Measurements from ENCODE around the gene NMBR.

NMBR gene

DNA sequence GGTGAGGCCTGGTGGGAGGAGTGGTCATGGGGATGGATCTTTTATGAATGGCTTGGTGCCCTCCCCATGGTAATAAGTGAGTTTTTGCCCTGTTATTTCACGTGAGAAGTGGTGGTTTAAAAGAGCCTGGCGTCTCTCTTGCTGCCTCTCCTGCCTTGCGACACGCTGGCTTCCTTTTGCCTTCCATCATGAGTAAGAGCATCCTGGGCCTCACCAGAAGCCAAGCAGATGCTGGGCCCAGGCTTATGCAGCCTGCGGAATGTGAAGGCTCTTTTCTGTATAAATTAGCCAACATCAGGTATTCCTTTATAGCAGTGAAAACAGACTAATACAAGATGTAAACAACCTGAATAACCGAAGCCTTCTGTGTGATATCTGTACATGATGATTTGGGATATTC, 27.8 kb upstream of the NMBR start:
- H3K4me3 ChIP-seq (ENCODE audit: low read depth, low read length) = no peak overlapping the region
- DNase-seq (ENCODE audit: low read depth) = peak; percentile 7
- no peak for TF ChIP-seq POLR2A (IDR thresholded peaks at IDR 0.05; ENCODE audit: extremely low read depth, insufficient read length)
- no peak for TF ChIP-seq MYC (IDR thresholded peaks at IDR 0.05; ENCODE audit: low read depth, low read length)
- TF ChIP-seq, protein P1, sequence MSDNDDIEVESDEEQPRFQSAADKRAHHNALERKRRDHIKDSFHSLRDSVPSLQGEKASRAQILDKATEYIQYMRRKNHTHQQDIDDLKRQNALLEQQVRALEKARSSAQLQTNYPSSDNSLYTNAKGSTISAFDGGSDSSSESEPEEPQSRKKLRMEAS (IDR thresholded peaks at IDR 0.05; ENCODE audit: low read depth, low read length) = no peak
- TF ChIP-seq, protein P2, sequence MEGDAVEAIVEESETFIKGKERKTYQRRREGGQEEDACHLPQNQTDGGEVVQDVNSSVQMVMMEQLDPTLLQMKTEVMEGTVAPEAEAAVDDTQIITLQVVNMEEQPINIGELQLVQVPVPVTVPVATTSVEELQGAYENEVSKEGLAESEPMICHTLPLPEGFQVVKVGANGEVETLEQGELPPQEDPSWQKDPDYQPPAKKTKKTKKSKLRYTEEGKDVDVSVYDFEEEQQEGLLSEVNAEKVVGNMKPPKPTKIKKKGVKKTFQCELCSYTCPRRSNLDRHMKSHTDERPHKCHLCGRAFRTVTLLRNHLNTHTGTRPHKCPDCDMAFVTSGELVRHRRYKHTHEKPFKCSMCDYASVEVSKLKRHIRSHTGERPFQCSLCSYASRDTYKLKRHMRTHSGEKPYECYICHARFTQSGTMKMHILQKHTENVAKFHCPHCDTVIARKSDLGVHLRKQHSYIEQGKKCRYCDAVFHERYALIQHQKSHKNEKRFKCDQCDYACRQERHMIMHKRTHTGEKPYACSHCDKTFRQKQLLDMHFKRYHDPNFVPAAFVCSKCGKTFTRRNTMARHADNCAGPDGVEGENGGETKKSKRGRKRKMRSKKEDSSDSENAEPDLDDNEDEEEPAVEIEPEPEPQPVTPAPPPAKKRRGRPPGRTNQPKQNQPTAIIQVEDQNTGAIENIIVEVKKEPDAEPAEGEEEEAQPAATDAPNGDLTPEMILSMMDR (IDR thresholded peaks at IDR 0.05; ENCODE audit: low read depth, low read length) = no peak

DNA sequence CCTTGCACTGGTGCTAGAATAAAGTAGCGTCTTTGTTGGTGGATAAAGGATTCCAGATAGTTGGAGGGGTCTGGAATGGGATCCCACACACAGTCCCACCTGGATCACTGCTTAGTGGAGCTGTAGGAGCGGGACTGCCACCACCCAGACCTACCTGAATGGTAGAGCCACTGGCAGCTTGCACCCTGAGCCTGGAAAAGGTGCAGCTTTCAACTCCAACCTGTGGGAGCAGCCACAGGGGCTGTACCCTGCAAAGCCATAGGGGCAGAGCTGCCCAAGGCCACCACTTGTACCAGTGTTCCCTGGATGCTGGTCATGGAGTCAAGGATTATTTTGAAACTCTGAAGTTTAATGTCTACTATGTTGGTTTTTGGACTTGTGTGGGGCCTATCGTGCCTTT, 27.1 kb upstream of the NMBR start:
- no peak for DNase-seq (ENCODE audit: low read depth)
- no peak overlapping the region for H3K4me3 ChIP-seq (ENCODE audit: low read depth, low read length)
- TF ChIP-seq POLR2A (IDR thresholded peaks at IDR 0.05; ENCODE audit: extremely low read depth, insufficient read length) = no peak
- no peak for TF ChIP-seq MYC (IDR thresholded peaks at IDR 0.05; ENCODE audit: low read depth, low read length)
- TF ChIP-seq, protein P2 (IDR thresholded peaks at IDR 0.05; ENCODE audit: low read depth, low read length) = no peak
- TF ChIP-seq, protein P1 (IDR thresholded peaks at IDR 0.05; ENCODE audit: low read depth, low read length) = no peak

DNA sequence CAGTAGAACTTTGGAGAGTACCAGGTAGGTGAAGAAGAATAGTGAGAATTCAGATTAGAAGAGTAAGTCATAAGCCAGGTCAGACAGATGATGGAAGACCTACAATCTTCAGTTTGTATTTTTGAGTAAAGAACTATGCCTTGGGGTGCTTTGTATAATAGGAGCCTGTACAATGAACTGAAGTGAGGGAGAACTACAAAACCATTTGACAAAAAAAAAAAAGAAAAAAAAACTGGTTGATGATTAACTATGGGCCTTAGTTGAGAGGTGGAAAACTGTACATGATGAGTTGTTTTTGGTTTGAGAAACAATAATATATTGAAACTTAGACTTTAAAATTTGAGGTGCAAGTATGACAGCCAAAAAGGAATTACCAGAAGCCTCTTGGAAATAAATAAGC, 25.8 kb upstream of the NMBR start:
- no peak overlapping the region for H3K4me3 ChIP-seq (ENCODE audit: low read depth, low read length)
- DNase-seq (ENCODE audit: low read depth) = no peak
- TF ChIP-seq MYC (IDR thresholded peaks at IDR 0.05; ENCODE audit: low read depth, low read length) (no peak), POLR2A (IDR thresholded peaks at IDR 0.05; ENCODE audit: extremely low read depth, insufficient read length) (no peak)
- TF ChIP-seq, protein P1 (IDR thresholded peaks at IDR 0.05; ENCODE audit: low read depth, low read length) = no peak
- TF ChIP-seq, protein P2 (IDR thresholded peaks at IDR 0.05; ENCODE audit: low read depth, low read length) = no peak

DNA sequence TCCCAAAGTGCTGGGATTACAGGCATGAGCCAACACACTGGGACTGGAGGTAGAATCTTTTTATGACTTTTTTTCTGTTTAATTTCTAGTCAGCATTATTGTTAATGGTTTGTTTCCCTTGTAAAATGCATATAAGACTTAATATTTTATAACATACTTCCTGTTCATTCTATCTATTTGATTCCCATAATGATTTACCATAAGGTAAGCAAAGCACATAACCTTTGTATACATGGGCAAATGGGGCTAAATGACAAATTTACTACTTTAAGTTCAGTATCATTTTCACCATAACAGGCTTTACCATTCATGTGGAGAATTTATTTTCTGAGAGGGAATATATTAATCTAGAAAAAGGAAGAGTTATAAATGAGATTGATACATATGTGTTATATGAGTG, 24.4 kb upstream of the NMBR start:
- DNase-seq (ENCODE audit: low read depth) = no peak
- H3K4me3 ChIP-seq (ENCODE audit: low read depth, low read length) = no peak overlapping the region
- TF ChIP-seq MYC (IDR thresholded peaks at IDR 0.05; ENCODE audit: low read depth, low read length) (no peak), POLR2A (IDR thresholded peaks at IDR 0.05; ENCODE audit: extremely low read depth, insufficient read length) (no peak)
- TF ChIP-seq, protein P1 (IDR thresholded peaks at IDR 0.05; ENCODE audit: low read depth, low read length) = no peak
- TF ChIP-seq, protein P2 (IDR thresholded peaks at IDR 0.05; ENCODE audit: low read depth, low read length) = no peak

DNA sequence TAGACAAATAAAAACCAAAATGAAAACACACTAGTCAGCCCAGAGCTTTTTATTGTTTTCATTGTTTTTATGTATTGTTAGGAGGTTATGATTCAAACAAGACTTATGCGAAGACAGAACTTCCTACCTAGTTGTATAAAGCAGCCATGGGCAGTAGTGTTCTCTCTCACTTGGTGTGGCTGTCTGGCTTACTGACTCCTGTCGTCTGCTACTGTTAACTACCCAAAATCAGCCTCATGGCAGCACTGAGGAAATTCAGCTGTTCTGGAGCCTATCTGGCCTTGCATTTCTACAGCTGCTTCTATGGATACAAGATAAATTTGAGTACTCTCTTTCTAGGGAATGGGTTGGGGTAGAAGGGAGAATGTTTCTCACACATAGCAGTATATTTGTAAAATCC, 20.6 kb upstream of the NMBR start:
- DNase-seq (ENCODE audit: low read depth) = no peak
- H3K4me3 ChIP-seq (ENCODE audit: low read depth, low read length) = no peak overlapping the region
- no peak for TF ChIP-seq MYC (IDR thresholded peaks at IDR 0.05; ENCODE audit: low read depth, low read length)
- TF ChIP-seq, protein P1 (IDR thresholded peaks at IDR 0.05; ENCODE audit: low read depth, low read length) = no peak

DNA sequence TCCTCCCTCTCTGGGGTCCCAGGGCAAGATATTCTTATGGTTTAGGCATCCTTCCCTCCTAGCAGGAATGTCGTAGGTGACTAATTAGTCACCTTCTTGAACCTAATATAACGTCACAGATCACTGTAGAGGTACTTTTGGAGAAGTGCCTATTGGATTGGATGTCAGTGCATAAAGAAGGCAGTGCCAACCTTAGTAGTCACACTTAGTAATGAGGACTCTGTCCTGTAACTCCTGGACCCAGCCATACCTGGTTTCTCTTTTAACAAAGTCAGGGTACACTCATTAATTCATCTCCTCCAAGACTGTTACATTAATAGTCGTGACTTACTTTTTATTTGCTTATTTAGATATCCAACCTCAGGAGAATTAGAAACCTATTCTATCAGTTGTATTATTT, 20.1 kb upstream of the NMBR start:
- TF ChIP-seq, protein P1 (IDR thresholded peaks at IDR 0.05; ENCODE audit: low read depth, low read length) = no peak
- TF ChIP-seq, protein P2 (IDR thresholded peaks at IDR 0.05; ENCODE audit: low read depth, low read length) = no peak
- TF ChIP-seq MYC (IDR thresholded peaks at IDR 0.05; ENCODE audit: low read depth, low read length) = no peak
- no peak overlapping the region for H3K4me3 ChIP-seq (ENCODE audit: low read depth, low read length)
- no peak for DNase-seq (ENCODE audit: low read depth)

Data from NB4 (cell line).